Superior temporal gyrus (tissue), 1 donor: ENCODE data around the gene POU5F2.

ENCODE experiments used
- DNase-seq: peaks from one replicate; pipeline ENCODE4 v3.0.0-alpha.2; 2016; ENCODE audit errors: extremely low spot score

POU5F2 gene

DNA sequence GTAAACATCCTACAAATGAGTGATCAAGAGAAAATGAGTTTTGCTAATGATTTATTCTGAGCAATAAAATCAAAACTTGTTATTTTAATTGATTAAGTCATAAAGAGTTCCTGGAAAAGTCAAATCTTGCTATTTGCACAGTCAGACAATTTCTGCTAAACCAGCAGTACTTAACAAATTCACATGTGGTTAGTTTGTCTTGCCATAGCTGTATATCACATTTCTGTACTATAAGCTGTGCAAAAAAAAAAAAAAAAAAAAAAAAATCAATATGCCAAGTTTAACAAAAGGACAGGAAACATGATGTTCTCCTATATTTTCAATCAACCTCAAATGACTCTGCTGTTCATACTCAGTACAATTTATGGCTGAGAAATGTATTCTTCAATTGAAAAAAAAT, 24.9 kb downstream of the POU5F2 start:
- no peak for DNase-seq

DNA sequence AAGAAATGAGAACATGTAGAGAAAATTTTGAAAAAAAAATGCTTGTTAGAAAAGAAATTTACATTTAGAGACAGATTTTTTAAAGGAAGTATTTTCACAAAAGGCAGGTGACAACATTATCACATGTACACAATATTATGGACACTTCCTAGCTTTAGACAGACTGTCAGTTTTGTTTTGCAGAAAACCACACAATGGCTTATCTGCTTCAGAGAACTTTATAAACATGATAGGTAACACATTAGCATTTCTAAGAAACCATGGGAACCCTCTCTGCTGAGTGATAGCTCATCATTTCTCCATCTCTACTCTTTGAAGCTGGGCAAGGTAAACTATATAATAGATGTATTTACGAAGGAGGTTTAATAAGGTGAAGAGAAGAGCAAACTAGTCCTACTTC, 25.6 kb downstream of the POU5F2 start:
- no peak for DNase-seq

DNA sequence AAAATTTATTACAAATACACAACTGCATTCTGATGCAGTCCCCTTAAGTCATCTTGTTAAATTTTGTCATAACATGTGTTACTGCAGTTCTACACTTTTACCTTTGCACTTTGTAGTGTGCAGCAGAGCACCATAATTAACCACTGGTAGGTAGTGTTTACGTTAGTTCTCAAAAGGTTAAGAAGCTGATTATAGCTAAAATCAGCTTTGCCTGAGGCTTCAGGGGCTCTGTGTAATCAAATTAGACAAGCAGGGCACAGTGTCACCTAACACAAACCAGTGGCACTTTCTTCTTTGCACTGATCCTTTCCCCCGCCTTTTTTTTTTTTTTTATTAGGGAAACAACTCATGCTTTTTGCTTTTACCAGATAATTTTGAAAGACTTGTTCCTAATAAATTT, 26.1 kb downstream of the POU5F2 start:
- DNase-seq = no peak

DNA sequence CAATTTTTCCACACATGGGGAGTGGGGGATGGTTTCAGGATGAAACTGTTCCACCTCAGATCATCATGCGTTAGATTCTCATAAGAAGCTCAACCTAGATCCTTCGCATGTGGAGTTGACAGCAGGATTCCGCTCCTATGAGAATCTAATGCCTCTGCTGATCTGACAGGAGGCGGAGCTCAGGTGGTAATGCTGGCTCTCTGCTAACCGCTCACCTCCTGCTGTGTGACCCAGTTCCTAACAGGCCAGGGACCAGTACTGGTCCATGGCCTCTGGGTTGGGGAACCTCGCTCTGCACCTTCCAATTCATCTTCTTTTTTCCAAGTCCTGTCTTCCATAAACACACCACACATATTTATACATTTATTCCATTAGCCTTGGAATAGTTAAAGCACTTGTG, 33.0 kb downstream of the POU5F2 start:
- no peak for DNase-seq

DNA sequence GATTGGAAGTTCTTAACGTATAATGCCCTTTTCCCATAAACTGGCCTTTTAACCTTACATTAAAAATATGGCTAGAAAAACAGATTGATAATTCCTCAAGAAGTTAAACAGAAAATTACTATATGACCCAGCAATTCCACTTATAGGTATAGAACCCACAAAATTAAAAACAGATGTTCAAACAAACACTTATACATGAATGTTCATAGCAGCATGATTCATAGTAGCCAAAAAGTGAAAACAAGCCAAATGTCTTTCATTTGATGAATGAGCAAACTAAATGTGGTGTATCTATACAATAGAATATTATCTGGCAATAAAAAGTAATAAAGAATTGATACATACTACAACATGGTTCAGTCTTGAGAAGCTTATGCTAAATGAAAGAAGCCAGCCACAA, 35.5 kb downstream of the POU5F2 start:
- no peak for DNase-seq

DNA sequence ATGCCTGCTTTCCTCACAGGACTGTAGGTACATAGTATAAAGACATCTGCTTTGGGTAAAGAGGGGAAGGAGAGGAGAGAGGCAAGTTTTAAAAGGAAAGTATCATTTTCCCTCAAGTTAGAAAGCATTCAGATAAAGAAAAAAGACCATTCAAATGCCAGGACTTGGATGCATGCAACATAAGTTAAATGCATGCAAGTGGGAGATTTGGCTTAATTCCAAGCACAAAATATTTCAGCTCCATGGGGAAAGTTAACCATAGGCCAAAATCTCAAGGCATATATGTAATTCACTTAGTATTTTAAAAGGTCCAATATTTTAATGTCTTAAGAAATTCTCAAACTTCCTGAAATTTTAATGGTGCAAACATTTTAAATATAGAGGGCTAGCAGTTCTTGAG, 36.4 kb downstream of the POU5F2 start:
- DNase-seq = no peak

DNA sequence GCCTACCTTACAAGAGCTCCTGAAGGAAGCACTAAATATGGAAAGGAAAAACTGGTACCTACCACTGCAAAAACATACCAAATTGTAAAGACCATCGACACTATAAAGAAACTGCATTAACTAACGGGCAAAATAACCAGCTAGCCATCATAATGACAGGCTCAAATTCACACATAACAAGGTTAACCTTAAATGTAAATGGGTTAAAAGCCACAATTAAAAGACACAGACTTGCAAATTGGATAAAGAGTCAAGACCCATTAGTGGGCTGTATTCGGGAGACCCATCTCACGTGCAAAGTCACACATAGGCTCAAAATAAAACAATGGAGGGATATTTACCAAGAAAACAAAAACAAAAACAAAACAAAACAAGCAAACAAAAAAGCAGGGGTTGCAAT, 49.4 kb downstream of the POU5F2 start:
- DNase-seq = no peak
